HL-60 (cell line): ENCODE results near the gene MRPL37.

Source experiments
- DNase-seq, 2 experiments: peaks; one replicate each; pipeline ENCODE4 v3.0.0-alpha.2; 2010 to 2020; ENCODE audit warnings: low read depth in 1 of 2, low spot score in 1 of 2
- H3K27ac ChIP-seq: fragments of 250-450 bp; sonication (Bioruptor Pico); replicated peaks from 2 replicates; pipeline ENCODE4 v1.5.1; 2020; ENCODE audit warnings: mild to moderate bottlenecking, moderate library complexity
- H3K27me3 ChIP-seq: fragments of 250-450 bp; sonication (Bioruptor Pico); 2 replicates; pipeline ENCODE4 v1.5.1; 2021; ENCODE audit warnings: mild to moderate bottlenecking, moderate library complexity; ENCODE audit not compliant: insufficient read depth, poor library complexity, severe bottlenecking
- H3K4me3 ChIP-seq: replicated peaks from 2 replicates; pipeline ENCODE4 v1.5.1; 2011; ENCODE audit warnings: mild to moderate bottlenecking, control low read depth, low read length; ENCODE audit not compliant: insufficient read depth
- CTCF ChIP-seq: IDR thresholded peaks from one replicate; pipeline ENCODE4 v1.5.1; 2011; ENCODE audit warnings: low read length, control low read depth, inconsistent platforms; ENCODE audit not compliant: insufficient read depth
- GABPA ChIP-seq: IDR thresholded peaks from 2 replicates; pipeline ENCODE4 v1.6.1; 2012; ENCODE audit warnings: low read depth
- POLR2AphosphoS5 ChIP-seq: IDR thresholded peaks from 2 replicates; pipeline ENCODE4 v1.6.1; 2012; ENCODE audit warnings: low read depth
- REST ChIP-seq: IDR thresholded peaks from 2 replicates; pipeline ENCODE4 v1.6.1; 2012; ENCODE audit warnings: low read depth; ENCODE audit not compliant: insufficient replicate concordance
- SPI1 ChIP-seq: IDR thresholded peaks from 2 replicates; pipeline ENCODE4 v1.6.1; 2012; ENCODE audit warnings: low read depth, mild to moderate bottlenecking, borderline replicate concordance

Gene MRPL37

GRCh38 chr1:54250670-54251069, 50.7 kb downstream of the MRPL37 start:
- no peak overlapping the region for H3K4me3 ChIP-seq
- no peaks in the 10 kb centered on the region for H3K27me3 ChIP-seq
- no peak for DNase-seq
- no peak overlapping the region for H3K27ac ChIP-seq
- no peak for TF ChIP-seq CTCF
- no peak for TF ChIP-seq POLR2AphosphoS5
- no peak for TF ChIP-seq GABPA
- TF ChIP-seq REST = no peak
- TF ChIP-seq SPI1 = no peak

GRCh38 chr1:54252371-54252936, 52.5 kb downstream of the MRPL37 start:
- TF ChIP-seq CTCF = no peak
- no peak for TF ChIP-seq POLR2AphosphoS5
- no peak for TF ChIP-seq GABPA
- no peak for TF ChIP-seq REST
- TF ChIP-seq SPI1 = no peak

GRCh38 chr1:54253480-54253879, 53.5 kb downstream of the MRPL37 start:
- TF ChIP-seq POLR2AphosphoS5 = no peak
- no peak for TF ChIP-seq CTCF
- no peak for TF ChIP-seq SPI1
- TF ChIP-seq REST = no peak
- no peak for TF ChIP-seq GABPA
- no peak for DNase-seq
- Histone ChIP-seq H3K27me3 (no peaks in the 10 kb centered on the region), H3K27ac (no peak overlapping the region), H3K4me3 (no peak overlapping the region)

More at GRCh38 chr1:54252371-54252936, 52.5 kb downstream of the MRPL37 start:
- Histone ChIP-seq H3K27ac (no peak overlapping the region), H3K27me3 (no peaks in the 10 kb centered on the region), H3K4me3 (no peak overlapping the region)
- DNase-seq = no peak
